Ishikawa (cell line): ENCODE results near the gene G2E3.

Source experiments
- CEBPB ChIP-seq: IDR thresholded peaks from 2 replicates; pipeline ENCODE4 v1.6.1; 2012
- CREB1 ChIP-seq: IDR thresholded peaks from 2 replicates; pipeline ENCODE4 v1.6.1; 2012; ENCODE audit warnings: low read depth
- EP300 ChIP-seq: IDR thresholded peaks from 2 replicates; pipeline ENCODE4 v1.6.1; 2012; ENCODE audit warnings: borderline replicate concordance
- FOXM1 ChIP-seq: IDR thresholded peaks from 2 replicates; pipeline ENCODE4 v1.6.1; 2012; ENCODE audit warnings: low read depth, borderline replicate concordance
- NFIC ChIP-seq: IDR thresholded peaks from 2 replicates; pipeline ENCODE4 v1.6.1; 2012
- RAD21 ChIP-seq: IDR thresholded peaks from 2 replicates; pipeline ENCODE4 v1.6.1; 2012; ENCODE audit warnings: low read depth
- TAF1 ChIP-seq: IDR thresholded peaks from 2 replicates; pipeline ENCODE4 v1.6.1; 2012; ENCODE audit warnings: low read depth, mild to moderate bottlenecking
- TCF12 ChIP-seq: IDR thresholded peaks from 2 replicates; pipeline ENCODE4 v1.6.1; 2012; ENCODE audit warnings: low read depth
- TEAD4 ChIP-seq: IDR thresholded peaks from 2 replicates; pipeline ENCODE4 v1.6.1; 2012
- YY1 ChIP-seq: IDR thresholded peaks from 2 replicates; pipeline ENCODE4 v1.6.1; 2012; ENCODE audit warnings: low read depth
- ZBTB7A ChIP-seq: IDR thresholded peaks from 2 replicates; pipeline ENCODE4 v1.6.1; 2012; ENCODE audit warnings: low read depth
- TF ChIP-seq, protein P1 (sequence below): IDR thresholded peaks from 2 replicates; pipeline ENCODE4 v1.6.1; 2012; ENCODE audit warnings: low read depth, mild to moderate bottlenecking
- TF ChIP-seq, protein P2 (sequence below): IDR thresholded peaks from 2 replicates; pipeline ENCODE4 v1.6.1; 2012

DNA sequence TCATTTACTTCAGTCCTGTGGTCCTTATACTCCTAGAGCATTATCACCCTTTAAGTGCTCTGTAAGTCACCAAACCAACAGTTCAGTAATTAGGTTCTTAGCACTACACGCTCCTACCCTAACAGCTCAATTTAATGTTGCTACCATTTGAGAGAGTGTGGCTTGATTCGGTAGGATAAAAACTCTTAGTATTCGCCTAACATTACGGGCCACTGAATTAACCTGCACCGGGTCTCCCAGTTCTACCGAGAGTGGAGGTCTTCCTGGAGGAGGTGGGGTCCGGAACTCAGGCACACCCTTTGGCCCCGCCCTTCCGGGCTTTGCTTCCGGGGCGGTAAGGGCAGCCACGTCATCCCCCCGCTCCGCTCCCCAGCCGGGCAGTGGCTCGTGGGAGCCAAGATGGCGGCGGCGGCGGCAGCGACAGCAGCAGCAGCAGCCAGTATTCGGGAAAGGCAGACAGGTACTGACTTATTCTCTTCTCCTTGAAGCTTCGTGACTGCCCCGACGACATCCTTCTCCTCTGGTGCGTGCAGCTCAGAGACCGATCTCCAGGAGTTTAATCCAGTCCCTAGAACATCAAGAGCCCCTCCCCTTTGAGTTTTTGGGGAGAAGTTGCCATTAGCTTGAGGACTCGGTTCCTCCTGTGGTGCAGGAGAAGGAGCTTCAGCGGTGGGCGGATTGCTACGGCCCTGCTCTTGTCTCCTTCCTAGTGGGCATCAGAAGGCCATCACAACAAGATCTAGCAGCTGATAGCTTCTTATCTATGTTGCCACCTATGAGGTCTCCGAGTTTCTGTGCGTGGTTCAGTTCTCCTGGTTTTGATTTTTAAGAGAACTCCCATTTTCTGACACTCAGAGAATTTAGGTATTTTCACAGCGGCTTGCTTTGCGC is 63.2 kb downstream of the G2E3 start, which contains the start of gene SCFD1:
- TF ChIP-seq TCF12 (peak; percentile 69; the same call in 1 of the 2 replicates), FOXM1 (no peak), TEAD4 (peak; percentile 13; the same call in 1 of the 2 replicates), EP300 (no peak), YY1 (peak; percentile 99), NFIC (no peak; the same call in 1 of the 2 replicates), RAD21 (no peak), CREB1 (peak; percentile 76), TAF1 (peak; percentile 99), CEBPB (no peak), ZBTB7A (no peak)
- TF ChIP-seq, protein P1, sequence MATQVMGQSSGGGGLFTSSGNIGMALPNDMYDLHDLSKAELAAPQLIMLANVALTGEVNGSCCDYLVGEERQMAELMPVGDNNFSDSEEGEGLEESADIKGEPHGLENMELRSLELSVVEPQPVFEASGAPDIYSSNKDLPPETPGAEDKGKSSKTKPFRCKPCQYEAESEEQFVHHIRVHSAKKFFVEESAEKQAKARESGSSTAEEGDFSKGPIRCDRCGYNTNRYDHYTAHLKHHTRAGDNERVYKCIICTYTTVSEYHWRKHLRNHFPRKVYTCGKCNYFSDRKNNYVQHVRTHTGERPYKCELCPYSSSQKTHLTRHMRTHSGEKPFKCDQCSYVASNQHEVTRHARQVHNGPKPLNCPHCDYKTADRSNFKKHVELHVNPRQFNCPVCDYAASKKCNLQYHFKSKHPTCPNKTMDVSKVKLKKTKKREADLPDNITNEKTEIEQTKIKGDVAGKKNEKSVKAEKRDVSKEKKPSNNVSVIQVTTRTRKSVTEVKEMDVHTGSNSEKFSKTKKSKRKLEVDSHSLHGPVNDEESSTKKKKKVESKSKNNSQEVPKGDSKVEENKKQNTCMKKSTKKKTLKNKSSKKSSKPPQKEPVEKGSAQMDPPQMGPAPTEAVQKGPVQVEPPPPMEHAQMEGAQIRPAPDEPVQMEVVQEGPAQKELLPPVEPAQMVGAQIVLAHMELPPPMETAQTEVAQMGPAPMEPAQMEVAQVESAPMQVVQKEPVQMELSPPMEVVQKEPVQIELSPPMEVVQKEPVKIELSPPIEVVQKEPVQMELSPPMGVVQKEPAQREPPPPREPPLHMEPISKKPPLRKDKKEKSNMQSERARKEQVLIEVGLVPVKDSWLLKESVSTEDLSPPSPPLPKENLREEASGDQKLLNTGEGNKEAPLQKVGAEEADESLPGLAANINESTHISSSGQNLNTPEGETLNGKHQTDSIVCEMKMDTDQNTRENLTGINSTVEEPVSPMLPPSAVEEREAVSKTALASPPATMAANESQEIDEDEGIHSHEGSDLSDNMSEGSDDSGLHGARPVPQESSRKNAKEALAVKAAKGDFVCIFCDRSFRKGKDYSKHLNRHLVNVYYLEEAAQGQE = no peak
- TF ChIP-seq, protein P2, sequence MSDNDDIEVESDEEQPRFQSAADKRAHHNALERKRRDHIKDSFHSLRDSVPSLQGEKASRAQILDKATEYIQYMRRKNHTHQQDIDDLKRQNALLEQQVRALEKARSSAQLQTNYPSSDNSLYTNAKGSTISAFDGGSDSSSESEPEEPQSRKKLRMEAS = peak; percentile 86
